ENCODE data around the gene PARVG. TPM values are rescaled to one million over a fixed set of nuclear protein-coding genes. Genes with fewer than 3 reads are reported as not detected.

Gene PARVG
- polyA plus RNA-seq, 12 donors: 2.1 to 9.1 (median 2.8) TPM; not detected in 1

DNA sequence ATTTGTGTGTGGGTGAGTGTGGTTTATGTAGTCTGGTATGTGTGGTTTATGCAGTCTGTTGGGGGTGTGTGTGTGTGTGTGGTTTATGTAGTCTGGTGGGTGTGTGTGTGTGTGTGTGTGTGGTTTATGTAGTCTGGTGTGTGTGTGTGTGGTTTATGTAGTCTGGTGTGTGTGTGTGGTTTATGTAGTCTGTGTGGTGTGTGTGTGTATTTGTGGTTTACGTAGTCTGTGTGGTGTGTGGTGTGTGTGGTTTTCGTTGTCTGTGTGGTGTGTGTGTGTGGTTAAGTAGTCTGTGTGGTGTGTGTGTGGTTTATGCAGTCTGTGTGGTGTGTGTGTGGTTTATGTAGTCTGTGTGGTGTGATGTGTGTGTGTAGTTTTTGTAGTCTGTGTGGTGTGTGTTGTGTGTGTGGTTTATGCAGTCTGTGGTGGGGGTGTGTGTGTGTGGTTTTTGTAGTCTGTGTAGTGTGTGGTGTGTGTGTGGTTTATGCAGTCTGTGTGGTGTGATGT, 26.2 kb upstream of the PARVG start:
- no peak for DNase-seq

DNA sequence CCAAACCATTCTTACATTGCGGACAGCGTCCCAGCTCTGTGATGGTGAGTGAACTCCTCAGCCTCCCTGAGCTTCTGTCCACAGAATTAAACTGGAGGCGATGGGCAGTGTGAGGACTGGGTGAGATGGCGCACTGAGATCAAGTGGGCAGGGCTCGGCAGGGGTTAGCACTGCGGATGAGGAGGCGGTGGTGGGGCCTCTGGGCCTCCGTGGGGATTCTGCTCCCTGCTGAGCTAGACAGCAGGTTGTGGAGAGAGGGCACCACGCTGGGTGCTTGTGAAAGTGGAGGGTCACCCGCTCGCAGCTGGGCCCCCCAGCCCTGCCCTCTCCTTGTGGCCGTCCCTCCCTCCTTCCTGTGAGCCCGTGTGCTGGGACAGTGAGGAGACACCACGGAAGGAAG, 25.6 kb upstream of the PARVG start:
- DNase-seq: no peak

DNA sequence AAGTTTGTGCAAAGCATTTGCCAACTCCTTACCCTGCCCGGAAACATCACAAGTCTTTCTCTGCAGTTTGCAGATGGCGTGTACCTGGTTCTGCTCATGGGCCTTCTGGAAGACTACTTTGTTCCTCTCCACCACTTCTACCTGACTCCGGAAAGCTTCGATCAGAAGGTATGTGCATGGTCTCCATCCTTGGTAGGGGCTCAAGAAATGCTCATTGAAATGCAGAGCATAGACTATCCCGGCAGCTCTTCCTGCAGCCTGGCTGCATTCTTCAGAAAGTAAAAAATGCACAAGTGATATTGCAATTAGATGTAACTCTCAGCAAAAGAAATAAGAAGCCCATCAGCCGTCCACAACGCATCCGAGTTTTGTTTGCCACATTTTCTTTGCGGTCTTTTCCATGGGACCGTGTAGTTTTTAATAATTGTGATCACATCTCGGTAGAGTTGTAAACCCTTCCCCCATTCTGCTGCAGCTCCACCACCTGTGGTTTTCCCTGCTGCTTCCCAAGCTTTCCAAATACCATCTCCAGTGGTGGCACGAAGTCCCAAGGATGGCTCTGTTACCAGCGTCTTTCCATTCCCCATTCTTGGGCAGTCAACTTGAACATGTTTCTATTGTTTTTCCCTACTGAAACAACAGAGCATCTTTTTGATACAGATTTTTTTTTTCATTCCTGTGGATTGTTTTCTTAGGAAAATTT, 22.7 kb upstream of the PARVG start:
- no peak for DNase-seq

DNA sequence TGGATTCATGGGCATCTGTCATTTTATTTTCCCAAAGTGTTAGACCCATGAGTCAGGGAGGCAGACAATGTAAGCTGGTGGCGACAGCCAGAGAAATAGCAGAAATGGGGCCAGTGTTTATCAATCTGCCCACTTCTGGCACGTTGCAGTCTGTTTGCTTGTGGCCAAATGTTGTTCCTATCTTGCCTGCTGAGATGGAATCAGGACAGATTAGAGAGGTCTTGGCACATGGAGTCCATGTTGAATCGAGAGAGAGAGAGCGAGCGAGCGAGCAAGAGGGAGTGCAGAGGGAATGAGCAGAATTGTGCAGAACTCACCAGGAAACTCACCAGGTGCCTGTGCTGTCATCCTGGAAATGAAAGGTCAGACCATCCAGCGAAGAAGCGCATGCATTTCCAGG, 21.9 kb upstream of the PARVG start:
- DNase-seq: no peak

DNA sequence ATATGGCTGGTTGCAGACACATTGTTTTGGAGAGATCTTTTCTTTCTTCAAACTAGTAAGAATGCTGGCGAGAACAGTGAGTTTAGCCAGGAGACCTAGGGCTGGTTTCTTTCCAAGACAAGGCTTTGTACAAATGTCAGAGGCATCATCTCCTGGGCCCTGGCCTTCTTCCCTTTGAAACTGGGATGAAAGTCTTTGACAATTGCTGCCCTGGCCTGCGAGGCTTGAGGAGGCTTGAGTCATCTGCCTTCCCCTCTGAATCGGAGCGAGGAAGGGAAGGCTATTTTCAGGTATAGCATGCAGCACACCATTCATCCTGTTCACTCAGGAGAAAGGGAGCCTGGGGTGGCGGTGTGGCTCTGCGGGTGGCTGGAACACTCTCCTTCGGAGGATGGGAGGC, 21.5 kb upstream of the PARVG start:
- DNase-seq: no peak

DNA sequence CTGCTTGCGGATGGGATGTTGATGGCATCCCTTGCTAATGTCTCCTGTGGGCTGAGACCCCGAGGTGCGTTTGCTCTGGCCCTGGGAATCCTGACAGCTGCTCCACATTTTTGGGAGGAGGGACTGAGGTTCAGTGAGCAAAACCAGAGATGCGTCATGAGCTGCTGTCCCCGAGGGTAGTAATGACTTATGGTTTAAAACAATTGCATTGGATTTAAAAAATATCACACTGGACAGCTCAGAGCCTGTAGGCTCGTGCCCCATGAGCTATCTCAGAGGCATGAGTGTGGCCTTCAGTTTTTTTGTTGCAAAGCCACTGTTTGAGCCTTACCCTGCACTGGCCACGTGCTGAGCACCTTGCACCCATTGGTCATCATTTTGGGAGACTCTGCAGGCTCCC, 20.9 kb upstream of the PARVG start:
- DNase-seq: no peak

DNA sequence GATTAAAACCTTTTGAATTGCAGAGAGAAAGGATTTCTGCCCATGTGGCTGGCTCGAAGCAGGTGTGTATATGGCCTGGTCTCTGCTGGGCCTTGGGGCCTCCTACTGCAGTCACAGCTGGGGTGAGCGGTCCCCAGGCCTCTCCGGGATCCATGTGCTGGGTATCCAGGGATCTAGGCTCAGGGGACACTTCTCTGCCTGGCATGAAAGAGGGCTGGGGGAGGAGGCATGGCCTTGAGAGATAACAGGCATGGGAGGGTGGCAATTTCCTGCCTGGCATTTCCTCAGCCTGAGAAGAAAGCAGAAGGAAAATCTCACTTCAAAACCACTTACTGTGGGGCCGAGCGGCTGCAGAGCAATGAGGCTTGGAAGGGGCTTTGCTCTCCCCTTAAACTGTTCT, 20.3 kb upstream of the PARVG start:
- DNase-seq: no peak

DNA sequence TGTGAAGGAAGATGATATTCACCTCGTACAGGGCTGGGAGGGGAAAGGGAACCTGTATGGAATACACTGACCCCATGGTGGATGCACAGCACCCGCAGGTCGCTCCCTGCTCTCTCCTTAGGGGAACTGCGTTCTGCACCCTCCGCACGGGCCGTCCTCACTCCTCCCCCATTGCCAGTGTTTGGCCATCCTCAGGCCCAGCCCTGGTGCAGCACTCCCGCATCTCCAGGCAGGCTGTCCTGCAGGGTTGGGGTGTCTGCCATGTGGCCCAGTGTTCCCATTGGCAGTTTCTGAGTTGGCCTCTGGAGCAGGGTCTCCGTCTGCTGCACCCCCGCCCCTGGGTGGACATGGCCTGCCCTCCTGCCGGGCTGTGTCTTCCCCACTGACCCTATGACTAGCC, 19.1 kb upstream of the PARVG start:
- DNase-seq: no peak

DNA sequence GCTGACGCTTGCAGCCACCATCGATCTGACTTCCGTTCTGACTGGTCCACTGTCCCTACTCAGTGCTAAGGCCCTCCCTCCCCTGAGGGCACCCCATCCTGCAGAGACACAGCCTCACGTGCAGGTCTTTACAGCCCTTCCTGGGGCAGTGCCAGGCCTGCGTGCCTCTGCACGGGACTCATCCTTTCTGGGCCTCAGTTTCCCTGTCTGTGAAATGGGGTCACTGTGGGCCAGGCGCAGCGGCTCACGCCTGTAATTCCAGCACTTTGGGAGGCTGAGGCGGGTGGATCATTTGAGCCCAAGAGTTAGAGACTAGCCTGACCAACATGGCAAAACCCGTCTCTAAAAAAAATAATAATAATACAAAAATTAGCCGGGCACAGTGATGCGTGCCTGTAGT, 17.8 kb upstream of the PARVG start:
- DNase-seq: no peak

DNA sequence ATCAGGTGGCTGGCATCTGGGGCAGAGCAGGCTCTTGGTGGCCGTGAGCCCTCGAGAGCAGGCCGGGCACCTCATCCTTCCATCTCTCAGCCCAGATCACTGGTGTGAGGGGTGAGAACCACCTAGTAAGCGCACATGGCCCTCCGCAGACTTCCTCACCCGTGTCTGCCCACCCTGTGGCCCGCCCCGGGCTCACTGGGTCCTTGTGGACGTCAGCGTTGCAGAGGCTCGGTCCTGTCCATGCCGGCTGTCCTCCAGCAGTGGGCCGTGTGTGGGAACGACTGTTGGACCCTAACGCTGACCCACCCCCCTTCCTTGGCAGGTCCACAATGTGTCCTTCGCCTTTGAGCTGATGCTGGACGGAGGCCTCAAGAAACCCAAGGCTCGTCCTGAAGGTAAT, 17.2 kb upstream of the PARVG start:
- no peak for DNase-seq

DNA sequence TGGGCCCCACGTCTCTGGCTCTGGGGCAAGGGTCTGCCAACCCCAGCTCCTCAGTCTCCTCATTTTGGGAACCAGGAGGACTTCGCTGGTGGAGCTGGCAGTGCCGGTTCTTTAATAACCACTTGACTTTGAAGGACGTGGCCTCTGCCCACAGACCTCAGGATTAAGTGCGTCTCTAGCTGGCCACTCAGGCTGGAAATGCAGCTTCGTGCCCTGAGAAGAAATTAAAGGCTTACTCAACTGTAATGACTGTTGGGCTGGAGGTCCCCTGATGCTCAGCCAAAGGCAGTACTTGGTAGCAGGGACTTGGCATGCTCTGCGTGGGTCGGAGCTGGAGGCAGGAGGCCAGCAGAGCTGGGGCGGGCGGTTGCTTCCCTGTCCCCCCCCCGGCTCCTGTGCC, 16.7 kb upstream of the PARVG start:
- DNase-seq: no peak

DNA sequence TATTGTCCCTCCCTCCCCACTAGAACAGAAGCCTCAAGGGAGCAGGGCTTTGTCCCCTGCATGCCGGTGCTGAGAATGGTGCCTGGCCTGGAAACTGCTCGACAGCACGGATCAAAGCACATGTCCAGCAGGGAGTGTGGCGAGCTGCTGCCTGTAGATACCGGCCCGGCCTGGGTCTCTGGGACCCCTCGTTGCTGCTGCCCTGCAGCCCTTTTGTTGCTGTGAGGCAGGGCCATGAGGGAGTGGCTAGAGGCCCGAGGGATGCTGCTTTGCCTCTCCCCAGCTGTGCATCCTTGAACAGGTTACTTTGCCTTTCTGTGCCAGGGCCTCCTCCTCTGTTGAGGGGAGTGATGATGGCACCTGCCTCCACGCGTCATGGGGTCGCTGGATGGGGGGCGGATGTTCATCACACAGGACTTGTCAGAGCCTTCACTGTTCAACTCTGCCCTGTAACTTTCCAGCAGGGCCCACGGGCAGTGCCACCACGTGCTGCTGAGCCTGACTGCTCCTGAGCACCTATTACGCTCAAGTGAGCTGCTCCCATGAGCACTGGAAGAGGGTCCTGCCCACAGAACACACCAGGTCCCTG, 15.3 kb upstream of the PARVG start:
- DNase-seq: no peak

DNA sequence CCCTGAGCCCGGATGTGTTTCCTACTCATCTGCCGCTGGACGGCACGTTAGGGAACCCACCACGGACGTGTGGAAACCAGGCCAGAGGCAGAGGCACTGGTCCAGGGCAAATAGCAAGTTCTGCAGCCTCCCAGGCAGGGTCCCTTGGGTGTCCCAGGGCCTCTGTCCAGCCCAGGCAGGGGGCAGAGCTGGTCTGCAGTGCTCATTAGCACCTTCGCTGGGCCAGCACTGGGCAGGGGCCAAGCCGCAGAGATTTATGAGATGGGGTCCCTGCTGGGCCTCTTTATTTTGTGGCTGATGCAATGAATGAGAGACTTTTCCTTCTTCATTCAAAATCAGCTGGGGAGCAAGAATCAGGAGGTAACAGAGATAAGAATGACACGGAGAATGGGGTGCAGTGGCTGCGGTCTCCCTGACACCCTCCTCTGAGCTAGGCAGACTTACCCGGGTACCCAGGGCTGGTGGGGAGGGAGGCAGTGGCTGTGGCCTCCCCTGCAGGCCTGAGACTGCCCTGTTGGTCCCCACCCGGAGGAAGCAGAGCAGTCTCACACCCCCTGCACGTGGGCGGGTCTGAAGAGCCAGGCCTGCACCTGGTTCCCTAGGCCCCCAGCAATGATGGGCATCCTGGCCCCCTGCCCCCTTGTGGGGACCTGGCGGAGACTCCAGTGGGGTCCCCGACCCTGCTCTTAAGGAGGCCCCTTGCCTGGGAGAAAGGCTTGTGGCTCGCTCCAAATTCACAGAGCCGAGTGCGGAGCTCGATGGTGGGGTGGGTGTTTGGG, 14.0 kb upstream of the PARVG start:
- DNase-seq: no peak

DNA sequence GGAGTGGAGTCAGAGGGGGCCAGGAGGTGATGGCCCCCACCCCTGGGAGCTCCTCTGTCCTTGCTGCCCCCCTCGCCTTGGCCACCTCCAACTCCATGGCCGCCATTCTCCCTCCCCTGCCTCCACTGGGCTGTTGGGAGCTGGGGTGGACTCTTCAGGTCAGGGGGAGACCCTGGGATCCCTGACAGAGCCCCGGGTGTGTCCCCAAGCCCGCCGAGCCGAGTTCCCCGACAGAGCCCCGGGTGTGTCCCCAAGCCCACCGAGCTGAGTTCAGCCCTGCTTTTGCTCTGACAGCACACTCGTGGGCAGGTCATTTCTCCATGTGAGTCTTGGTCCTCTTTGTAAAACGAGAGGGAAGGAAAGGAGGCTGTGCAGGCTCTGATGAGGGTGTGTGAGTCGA, 13.2 kb upstream of the PARVG start:
- no peak for DNase-seq

DNA sequence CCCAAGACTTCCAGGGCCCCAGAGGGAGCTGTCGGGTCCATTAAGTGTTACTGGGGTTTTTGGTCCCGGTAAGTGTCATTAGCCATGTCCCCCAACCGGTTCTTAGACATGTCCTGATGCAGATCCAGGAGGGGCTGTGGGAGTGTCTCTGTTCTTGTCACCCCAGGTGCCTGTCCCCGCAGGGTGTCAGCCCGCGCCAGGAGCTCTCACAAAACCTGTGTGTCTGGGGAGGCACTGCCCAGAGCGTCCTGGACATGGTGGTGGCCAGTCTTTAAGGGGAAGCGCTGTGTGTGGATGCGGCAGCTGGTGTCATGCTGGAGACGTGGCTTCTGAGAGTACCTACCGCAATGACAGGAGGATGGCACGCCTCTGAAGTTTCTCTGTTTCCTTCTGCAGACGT, 12.5 kb upstream of the PARVG start:
- no peak for DNase-seq

DNA sequence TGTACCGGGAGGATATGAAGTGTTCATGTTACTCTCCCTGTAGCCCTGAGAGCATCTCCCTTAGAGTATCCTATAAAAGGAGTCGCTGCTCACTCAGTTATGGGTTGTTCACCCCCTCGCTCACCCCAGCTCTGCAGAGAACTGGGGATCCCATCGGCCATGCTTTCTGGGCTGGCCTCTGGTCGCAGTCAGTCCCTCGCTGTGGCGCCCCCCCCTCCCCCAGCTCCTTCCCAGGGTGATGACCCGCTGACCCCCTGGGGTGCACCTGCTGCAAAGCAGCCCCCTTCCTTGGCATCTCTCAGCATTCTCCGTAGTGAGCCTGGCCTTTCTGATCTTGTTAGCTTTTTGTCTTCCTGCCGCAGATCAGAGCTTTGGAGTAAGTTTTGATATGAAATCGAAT, 10.3 kb upstream of the PARVG start:
- no peak for DNase-seq

DNA sequence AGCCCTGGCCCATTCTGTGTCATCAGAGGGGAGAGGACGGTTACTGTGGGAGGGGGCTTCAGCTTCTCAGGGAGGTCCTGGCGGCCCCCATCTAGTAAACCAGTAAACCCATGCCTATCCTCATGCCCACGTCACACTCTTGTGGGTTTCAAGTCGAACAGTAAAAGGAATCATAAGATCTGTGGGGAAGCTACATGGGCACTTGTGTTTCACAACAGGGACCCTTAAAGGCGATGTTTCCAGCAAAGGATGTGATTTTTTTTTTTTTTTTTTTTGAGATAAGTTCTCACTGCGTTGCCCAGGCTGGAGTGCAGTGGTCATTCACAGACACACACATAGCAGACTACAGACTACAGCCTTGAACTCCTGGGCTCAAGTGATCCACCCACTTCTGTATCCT, 9.2 kb upstream of the PARVG start:
- no peak for DNase-seq

DNA sequence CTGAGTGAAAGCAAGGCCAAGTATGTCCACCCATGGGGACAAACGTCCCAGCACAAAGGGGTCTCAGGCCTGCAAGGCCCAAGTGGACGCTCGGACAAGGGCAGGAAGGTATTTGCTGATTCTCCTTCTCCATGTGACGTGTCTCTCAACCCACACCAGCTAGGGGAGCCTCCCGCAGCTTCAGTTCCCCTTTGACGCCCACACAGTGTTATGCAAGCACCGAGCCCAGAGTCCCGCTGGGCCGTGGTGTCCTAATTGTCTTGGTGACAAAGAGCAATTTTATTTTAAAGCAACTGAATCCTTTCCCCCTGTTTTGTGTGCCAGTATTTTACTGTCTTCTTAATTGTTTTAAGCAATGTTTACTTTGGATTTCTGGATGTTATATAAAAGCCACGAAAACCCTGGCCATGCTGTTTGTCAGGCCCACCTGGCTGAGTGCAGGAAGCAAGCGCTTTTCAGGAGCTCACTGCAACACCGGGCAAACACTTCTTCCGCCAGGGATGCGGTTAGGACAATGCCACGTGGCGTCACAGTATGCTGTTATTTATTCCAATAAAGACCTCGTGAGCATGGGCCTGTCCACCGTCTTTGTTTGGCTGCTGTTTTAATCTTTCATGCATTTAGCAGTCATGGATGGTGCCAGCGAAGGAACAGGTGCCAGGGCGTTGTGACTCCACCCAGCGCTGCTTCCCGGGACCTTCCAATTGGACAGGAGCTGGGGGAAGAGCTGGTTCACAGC, 8.2 kb upstream of the PARVG start:
- DNase-seq: peak; percentile 20

DNA sequence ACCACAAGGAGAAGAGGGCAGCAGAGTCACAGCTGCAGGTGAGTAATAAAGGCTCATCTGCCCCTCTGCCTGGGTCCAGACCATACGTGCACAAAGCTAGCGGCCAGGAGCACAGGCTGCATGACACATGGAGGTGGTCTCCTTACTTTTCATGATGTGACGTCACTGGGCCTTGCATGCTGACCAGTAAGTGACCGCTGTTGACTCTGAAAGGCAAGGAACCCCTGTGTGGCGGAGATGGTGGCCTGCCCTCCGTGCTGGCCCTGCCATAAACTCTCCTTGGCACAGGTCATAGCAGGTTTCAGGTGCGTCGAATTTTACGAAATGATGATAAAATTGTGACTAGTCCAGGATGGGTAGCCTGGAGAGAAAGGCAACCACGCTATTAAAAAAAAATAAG, 7.6 kb upstream of the PARVG start:
- no peak for DNase-seq

DNA sequence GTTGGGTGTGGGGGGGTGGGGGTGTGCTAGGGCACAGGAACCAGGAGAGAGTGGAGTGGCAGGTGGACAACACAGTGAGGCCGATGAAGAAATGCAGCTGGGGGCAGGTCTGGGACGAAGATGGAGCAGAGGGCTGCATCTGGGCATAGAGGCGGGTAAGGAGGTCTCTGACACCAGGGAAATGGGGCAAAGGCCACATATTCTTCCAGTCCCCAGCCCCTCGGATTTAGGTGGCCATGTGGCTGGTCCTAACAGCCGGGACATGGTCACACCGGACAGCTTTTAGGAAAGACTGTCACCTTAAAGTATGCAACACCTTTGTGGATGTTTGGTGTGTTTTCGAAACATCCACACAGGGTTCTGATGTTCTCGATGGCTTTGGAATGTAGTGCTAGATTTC, 5.0 kb upstream of the PARVG start:
- no peak for DNase-seq

DNA sequence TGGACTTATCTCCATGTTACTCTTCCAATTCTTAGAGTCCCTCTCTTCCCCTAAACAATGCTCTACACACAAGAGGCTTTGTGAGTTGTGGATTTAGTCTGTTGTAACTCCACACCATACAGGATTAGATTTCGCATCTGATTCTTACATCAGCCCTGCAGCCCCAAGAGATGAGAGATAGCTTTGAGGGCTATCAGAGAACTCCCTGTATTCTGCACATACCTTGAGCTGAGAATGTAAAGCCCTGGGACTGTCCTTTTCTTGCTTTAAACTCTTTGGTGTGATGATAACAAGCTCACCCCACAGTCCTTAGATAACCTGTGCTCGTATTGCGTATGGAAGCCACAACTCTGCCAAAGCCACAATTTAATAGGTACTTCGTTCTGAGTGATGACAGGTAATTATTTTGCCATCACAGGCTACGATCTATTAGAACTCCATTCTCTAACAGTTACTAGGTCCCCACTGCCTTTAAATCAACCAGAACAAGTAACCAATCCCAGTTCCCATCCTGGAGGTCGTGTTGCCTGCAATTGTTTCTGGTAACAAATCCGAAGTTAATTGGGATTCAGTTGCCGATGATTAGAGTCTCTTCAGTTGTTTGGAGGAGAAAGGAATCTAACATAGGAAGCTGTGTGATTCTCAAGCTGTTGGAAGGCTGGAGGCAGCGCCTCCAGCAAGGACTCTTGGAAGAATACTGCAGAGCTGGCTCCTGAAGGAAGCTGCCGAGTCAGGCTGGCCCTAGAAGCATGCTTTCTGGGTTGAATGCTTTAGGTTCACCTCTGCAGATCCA, 1.3 kb upstream of the PARVG start:
- no peak for DNase-seq

All from muscle of arm (tissue), 12 donors.